Motor neuron (in vitro differentiated cells): Measurements from ENCODE around the gene SIM2. TPM values are rescaled to one million over a fixed set of nuclear protein-coding genes. Genes with fewer than 3 reads are reported as not detected.

Source experiments
- ATAC-seq, 8 experiments: fragments of 200-7000 bp; cut with Tn5 transposase; replicated peaks in 6 of 8; 2 replicates each; pipeline ENCODE4 v1.8.0; 2021; ENCODE audit warnings: mild to moderate bottlenecking in 8 of 8, moderate library complexity in 8 of 8
- H3K27ac ChIP-seq, 2 donors: fragments of 250-450 bp; sonication (Bioruptor Pico); 2 replicates each; pipeline ENCODE4 v1.9.0; 2021; ENCODE audit warnings: antibody characterized with exemption in 2 of 2, mild to moderate bottlenecking in 2 of 2, moderate library complexity in 1 of 2
- H3K4me1 ChIP-seq, 2 donors: fragments of 250-450 bp; sonication (Bioruptor Pico); replicated peaks in 1 of 2; 2 replicates each; pipeline ENCODE4 v1.6.1; 2021; ENCODE audit warnings: antibody characterized with exemption in 2 of 2, mild to moderate bottlenecking in 2 of 2, moderate library complexity in 1 of 2
- H3K4me3 ChIP-seq, 5 donors: fragments of 250-450 bp; sonication (Bioruptor Pico); 2 replicates each; pipeline ENCODE4 v1.9.0; 2021; ENCODE audit warnings: antibody characterized with exemption in 5 of 5, mild to moderate bottlenecking in 5 of 5, moderate library complexity in 4 of 5
- WGBS, 10 experiments: fragments of 450-650 bp; shearing (Covaris generic); methylation state at CpG; one replicate each; pipeline ENCODE4 v1.0.0; 2022; 5-methylcytosine and 5-hydroxymethylcytosine counted together
- in situ Hi-C, 9 experiments: fragments of 400-800 bp; cut with MboI; loops; one replicate each; pipeline ENCODE4 v1.15.0; 2021; ENCODE audit warnings: low sequenced_read_pairs in 9 of 9, low pct_unique_long_range_greater_than_20kb in 2 of 9; ENCODE audit not compliant: unreplicated experiment in 9 of 9
- total RNA-seq, 8 experiments: library from RNA; unstranded; fragments of 300-600 nt; gene quantifications; 2 replicates each; pipeline versions ENCODE4 v1.2.3 to v1.2.4, GENCODE V29; 2022

SIM2 gene
- total RNA-seq, 8 experiments from 2014 or later = 0.36 to 9.5 (median 1.1) TPM

- H3K4me1 ChIP-seq = no peaks in the 10 kb centered on the region
- in situ Hi-C loops = no loop called here
- H3K27ac ChIP-seq = no peak overlapping the region
- WGBS, 10 experiments = 76 to 100% (median 94%) methylated on average over 2 to 5 of the region's 7 CpGs; no CpG with 5 or more reads in 6 of the 10 experiments
- ATAC-seq = no peak
- no peak overlapping the region for H3K4me3 ChIP-seq
Measured at GRCh38 chr21:36743008-36743407, 44.1 kb downstream of the SIM2 start.

- 40 to 100% (median 89%) methylated on average over 1 to 9 of the region's 9 CpGs; no CpG with 5 or more reads in 2 of the 10 experiments for WGBS, 10 experiments
- Histone ChIP-seq H3K27ac (no peak overlapping the region), H3K4me1 (no peaks in the 10 kb centered on the region), H3K4me3 (no peak overlapping the region)
- ATAC-seq = no peak
- in situ Hi-C loops = no loop called here
Measured at GRCh38 chr21:36743446-36743845, 44.5 kb downstream of the SIM2 start.

- ATAC-seq = no peak
- WGBS, 10 experiments = 77 to 100% (median 94%) methylated on average over 1 to 3 of the region's 3 CpGs; no CpG with 5 or more reads in 2 of the 10 experiments
- in situ Hi-C loops = no loop called here
- Histone ChIP-seq H3K4me3 (no peak overlapping the region), H3K27ac (no peak overlapping the region), H3K4me1 (no peaks in the 10 kb centered on the region)
Measured at GRCh38 chr21:36744190-36744559, 45.3 kb downstream of the SIM2 start.

GRCh38 chr21:36744560-36745231 is 45.8 kb downstream of the SIM2 start:
- Histone ChIP-seq H3K4me1 (peaks cover under 1 to 1% of the 10 kb centered on the region in 2 donors), H3K27ac (no peak overlapping the region), H3K4me3 (no peak overlapping the region)
- in situ Hi-C loops = no loop called here
- no peak for ATAC-seq
- WGBS, 10 experiments = 20 to 100% (median 74%) methylated on average over 1 to 16 of the region's 30 CpGs; no CpG with 5 or more reads in 1 of the 10 experiments

- 71 to 100% (median 90%) methylated on average over 1 to 3 of the region's 5 CpGs; no CpG with 5 or more reads in 5 of the 10 experiments for WGBS, 10 experiments
- no peak for ATAC-seq
- peaks cover 8 to 9% of the 10 kb centered on the region in 2 donors for H3K4me1 ChIP-seq
- no peak overlapping the region for H3K4me3 ChIP-seq
- in situ Hi-C loops = no loop called here
- no peak overlapping the region for H3K27ac ChIP-seq
Measured at GRCh38 chr21:36745459-36745858, 46.5 kb downstream of the SIM2 start.

GRCh38 chr21:36747041-36747814 is 48.3 kb downstream of the SIM2 start:
- peak in 6 of 8 experiments; percentile 59 to 75 (median 66) for ATAC-seq
- in situ Hi-C loops = no loop called here
- 10 to 78% (median 46%) methylated on average over 2 to 10 of the region's 62 CpGs; no CpG with 5 or more reads in 3 of the 10 experiments for WGBS, 10 experiments

GRCh38 chr21:36747815-36748383 is 49.0 kb downstream of the SIM2 start:
- Histone ChIP-seq H3K4me3 (peak overlapping the region; percentile 42 to 66 (median 47)), H3K27ac (no peak overlapping the region), H3K4me1 (peaks cover 10% of the 10 kb centered on the region in 2 donors)
- ATAC-seq = peak; percentile 90 to 97 (median 94)
- WGBS, 10 experiments = 0 to 69% (median 3%) methylated on average over 5 to 13 of the region's 80 CpGs; no CpG with 5 or more reads in 5 of the 10 experiments
- in situ Hi-C loops = no loop called here

More at GRCh38 chr21:36747041-36747814, 48.3 kb downstream of the SIM2 start:
- Histone ChIP-seq H3K4me3 (peak overlapping the region; percentile 42 to 66 (median 47)), H3K4me1 (peaks cover 10% of the 10 kb centered on the region in 2 donors), H3K27ac (no peak overlapping the region)

- Histone ChIP-seq H3K27ac (no peak overlapping the region), H3K4me1 (peaks cover 10% of the 10 kb centered on the region in 2 donors), H3K4me3 (no peak overlapping the region)
- peak in 4 of 8 experiments; percentile 23 to 57 (median 48) for ATAC-seq
- in situ Hi-C loops = no loop called here
- WGBS, 10 experiments = 16 to 82% (median 47%) methylated on average over 2 to 14 of the region's 14 CpGs
Measured at GRCh38 chr21:36749935-36750575, 51.1 kb downstream of the SIM2 start.

GRCh38 chr21:36750576-36750959 is 51.7 kb downstream of the SIM2 start:
- peaks cover 10% of the 10 kb centered on the region in 2 donors for H3K4me1 ChIP-seq
- no peak overlapping the region for H3K27ac ChIP-seq
- in situ Hi-C loops = no loop called here
- ATAC-seq = no peak
- no peak overlapping the region for H3K4me3 ChIP-seq
- 83 to 100% (median 93%) methylated on average over 1 to 2 of the region's 2 CpGs for WGBS, 10 experiments

GRCh38 chr21:36751383-36751782 is 52.5 kb downstream of the SIM2 start:
- Histone ChIP-seq H3K4me3 (no peak overlapping the region), H3K27ac (no peak overlapping the region), H3K4me1 (peaks cover 10% of the 10 kb centered on the region in 2 donors)
- 63 to 90% (median 80%) methylated on average over 2 to 5 of the region's 10 CpGs; no CpG with 5 or more reads in 3 of the 10 experiments for WGBS, 10 experiments
- no peak for ATAC-seq
- in situ Hi-C loops = no loop called here

- peaks cover 10 to 17% of the 10 kb centered on the region in 2 donors for H3K4me1 ChIP-seq
- no peak overlapping the region for H3K27ac ChIP-seq
- no peak for ATAC-seq
- H3K4me3 ChIP-seq = no peak overlapping the region
- in situ Hi-C loops = no loop called here
- 78 to 100% (median 93%) methylated on average over 1 to 3 of the region's 3 CpGs; no CpG with 5 or more reads in 4 of the 10 experiments for WGBS, 10 experiments
Measured at GRCh38 chr21:36753556-36753955, 54.6 kb downstream of the SIM2 start.

GRCh38 chr21:36754241-36754898 is 55.5 kb downstream of the SIM2 start:
- ATAC-seq = no peak
- H3K27ac ChIP-seq = no peak overlapping the region
- peaks cover 10 to 17% of the 10 kb centered on the region in 2 donors for H3K4me1 ChIP-seq
- 73 to 100% (median 91%) methylated on average over 2 to 19 of the region's 22 CpGs; no CpG with 5 or more reads in 1 of the 10 experiments for WGBS, 10 experiments
- no peak overlapping the region for H3K4me3 ChIP-seq
- in situ Hi-C loops = no loop called here
